ENCODE results near the gene CAB39.
"Not testable (repeated sequence)": the region's sequence is repeated elsewhere in the genome, so short reads cannot be mapped to it uniquely, and the experiment has no call there.

CAB39 gene

GRCh38 chr2:230717600-230717999 is 5.0 kb downstream of the CAB39 start:
- Mint-ChIP-seq H3K4me3 (peak overlapping the region; percentile 57 to 66), H3K4me1 (peaks cover 75% of the 10 kb centered on the region), H3K27ac (peak overlapping the region in 1 of 2 donors; percentile 27), H3K9me3 (no peaks in the 10 kb centered on the region), H3K27me3 (no peaks in the 10 kb centered on the region)
- DNase-seq (no peak), ATAC-seq (no peak)

DNA sequence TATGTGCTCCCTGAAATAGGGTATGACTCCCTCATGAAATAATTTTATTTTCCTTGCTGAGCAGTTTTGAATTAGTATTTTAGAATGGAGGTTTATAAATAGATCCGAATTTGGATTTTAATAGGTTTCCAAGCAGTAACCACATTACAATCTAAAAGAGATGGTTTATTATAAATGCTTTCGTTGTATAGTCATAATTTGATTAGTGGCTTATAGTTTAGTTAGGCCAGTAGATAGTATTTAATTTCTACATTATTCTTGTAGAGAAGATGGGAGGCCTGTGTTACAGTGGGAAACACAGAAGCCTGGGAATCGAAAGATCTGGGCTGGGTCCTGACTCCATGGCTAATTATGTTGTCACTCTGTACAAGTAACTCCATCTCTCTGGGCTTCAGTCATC is 6.7 kb downstream of the CAB39 start:
- no peak overlapping the region for H3K27ac Mint-ChIP-seq
- no peak for DNase-seq
- no peaks in the 10 kb centered on the region for H3K9me3 Mint-ChIP-seq
- peaks cover 88% of the 10 kb centered on the region for H3K4me1 Mint-ChIP-seq
- H3K27me3 Mint-ChIP-seq, result no peaks in the 10 kb centered on the region
- ATAC-seq, result no peak
- no peak overlapping the region for H3K4me3 Mint-ChIP-seq

DNA sequence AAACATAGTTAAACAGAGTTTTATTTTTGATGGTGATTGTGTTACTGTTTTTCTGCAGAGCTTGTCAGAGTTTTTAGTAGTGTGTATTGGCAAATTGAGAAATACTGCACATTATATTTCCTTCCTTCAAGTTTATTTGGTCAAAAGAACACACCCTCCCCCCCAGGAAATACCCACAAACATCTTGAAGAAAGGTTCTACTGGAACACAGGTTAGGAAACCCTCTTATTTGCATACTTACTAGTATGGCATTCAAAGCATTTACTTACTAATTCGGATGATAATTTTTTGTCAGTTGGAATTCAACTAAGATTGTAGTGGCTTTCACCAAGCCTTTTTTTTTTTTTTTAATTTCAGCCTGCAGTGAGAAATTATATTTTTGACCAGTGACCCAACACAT is 9.1 kb downstream of the CAB39 start:
- Mint-ChIP-seq H3K9me3 (no peaks in the 10 kb centered on the region), H3K4me3 (peak overlapping the region; percentile 21 to 69), H3K4me1 (peaks cover 85% of the 10 kb centered on the region), H3K27ac (peak overlapping the region in 1 of 2 donors; percentile 59), H3K27me3 (no peaks in the 10 kb centered on the region)
- ATAC-seq, result no peak
- DNase-seq, result no peak

DNA sequence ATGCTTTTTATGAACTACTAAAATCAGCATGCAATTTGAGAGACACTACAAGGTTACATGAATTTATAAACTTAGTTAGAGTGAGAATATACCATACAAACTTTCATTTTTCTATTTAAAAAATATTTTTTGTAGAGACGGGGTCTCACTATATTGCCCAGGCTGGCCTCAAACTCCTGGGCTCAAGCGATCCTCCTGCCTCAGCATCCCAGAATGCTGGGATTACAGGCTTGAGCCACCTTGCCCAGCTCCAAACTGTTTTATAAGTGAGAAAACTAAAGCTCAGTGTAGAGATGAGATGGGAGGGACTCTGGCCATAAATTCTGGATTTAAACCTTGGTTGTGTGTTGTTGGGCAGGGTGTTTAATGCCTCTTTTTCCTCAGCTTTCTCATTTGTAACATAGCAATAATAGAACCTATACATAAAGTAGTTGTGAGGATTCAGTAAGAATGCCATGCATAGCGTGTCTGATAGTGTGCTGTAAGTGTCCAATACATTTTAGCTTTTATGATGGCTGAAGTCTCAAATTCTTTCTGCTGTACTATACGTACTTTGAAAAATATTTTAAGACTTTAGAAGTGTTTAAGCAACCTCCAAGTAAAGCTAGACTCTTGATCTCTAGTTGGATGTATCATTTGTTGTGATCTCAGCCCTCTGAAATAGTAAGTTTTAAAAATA is 9.7 kb downstream of the CAB39 start:
- peaks cover 83% of the 10 kb centered on the region for H3K4me1 Mint-ChIP-seq

GRCh38 chr2:230723363-230723762 is 10.7 kb downstream of the CAB39 start:
- no peaks in the 10 kb centered on the region for H3K27me3 Mint-ChIP-seq
- peak overlapping the region in 1 of 2 donors; percentile 88 for H3K27ac Mint-ChIP-seq
- peak overlapping the region; percentile 69 to 80 for H3K4me3 Mint-ChIP-seq
- ATAC-seq (peak; percentile 93), DNase-seq (peak; percentile 35 to 44)
- peaks cover 74% of the 10 kb centered on the region for H3K4me1 Mint-ChIP-seq
- no peaks in the 10 kb centered on the region for H3K9me3 Mint-ChIP-seq

More for the DNA sequence above, 9.7 kb downstream of the CAB39 start:
- ATAC-seq, result no peak
- Mint-ChIP-seq H3K27me3 (no peaks in the 10 kb centered on the region), H3K9me3 (no peaks in the 10 kb centered on the region), H3K27ac (no peak overlapping the region), H3K4me3 (peak overlapping the region; percentile 53 to 69)
- no peak for DNase-seq

DNA sequence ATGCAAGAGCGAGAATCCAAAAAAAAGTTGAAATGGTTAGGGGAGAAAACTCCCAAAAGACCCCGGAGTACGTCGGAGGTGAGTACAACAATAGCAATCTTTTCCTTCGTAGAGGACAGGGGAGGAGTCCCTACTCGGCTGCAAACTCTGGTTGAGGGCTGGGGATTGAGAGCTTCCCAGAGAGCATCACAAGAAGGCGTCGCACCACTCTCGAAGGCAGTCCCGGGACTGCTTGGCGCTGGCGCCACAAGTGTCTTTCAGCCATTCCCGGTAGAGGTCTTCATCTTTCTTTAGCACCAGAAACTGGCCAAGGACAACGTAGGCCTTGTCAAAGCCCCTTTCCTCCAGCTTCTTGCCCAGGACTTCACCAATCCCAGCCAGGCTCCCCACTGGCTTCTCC is 12.3 kb downstream of the CAB39 start:
- peaks cover 71% of the 10 kb centered on the region for H3K4me1 Mint-ChIP-seq
- DNase-seq, H3K9me3 Mint-ChIP-seq, ATAC-seq, H3K27me3 Mint-ChIP-seq, H3K27ac Mint-ChIP-seq, H3K4me3 Mint-ChIP-seq: not testable (repeated sequence)

DNA sequence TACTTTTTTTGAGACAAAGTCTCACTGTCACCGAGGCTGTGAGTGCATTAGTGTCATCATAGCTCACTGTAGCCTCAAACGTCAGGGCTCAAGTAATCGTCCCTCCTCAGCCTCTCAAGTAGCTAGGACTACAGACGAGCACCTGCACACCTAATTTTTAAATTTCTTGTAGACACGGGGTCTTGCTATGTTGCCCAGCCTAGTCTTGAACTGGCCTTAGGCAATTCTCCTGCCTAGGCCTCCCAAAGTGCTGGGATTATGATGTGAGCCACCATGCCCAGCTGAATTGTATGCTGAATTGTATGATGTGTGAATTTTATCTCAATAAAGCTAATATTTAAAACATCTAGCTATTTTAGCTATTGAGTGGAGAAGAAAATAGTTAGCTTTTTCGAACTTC is 18.9 kb downstream of the CAB39 start:
- no peaks in the 10 kb centered on the region for H3K9me3 Mint-ChIP-seq
- H3K4me1 Mint-ChIP-seq, result peaks cover 79% of the 10 kb centered on the region
- no peak overlapping the region for H3K4me3 Mint-ChIP-seq
- DNase-seq (no peak), ATAC-seq (no peak)
- H3K27ac Mint-ChIP-seq, result no peak overlapping the region
- no peaks in the 10 kb centered on the region for H3K27me3 Mint-ChIP-seq

DNA sequence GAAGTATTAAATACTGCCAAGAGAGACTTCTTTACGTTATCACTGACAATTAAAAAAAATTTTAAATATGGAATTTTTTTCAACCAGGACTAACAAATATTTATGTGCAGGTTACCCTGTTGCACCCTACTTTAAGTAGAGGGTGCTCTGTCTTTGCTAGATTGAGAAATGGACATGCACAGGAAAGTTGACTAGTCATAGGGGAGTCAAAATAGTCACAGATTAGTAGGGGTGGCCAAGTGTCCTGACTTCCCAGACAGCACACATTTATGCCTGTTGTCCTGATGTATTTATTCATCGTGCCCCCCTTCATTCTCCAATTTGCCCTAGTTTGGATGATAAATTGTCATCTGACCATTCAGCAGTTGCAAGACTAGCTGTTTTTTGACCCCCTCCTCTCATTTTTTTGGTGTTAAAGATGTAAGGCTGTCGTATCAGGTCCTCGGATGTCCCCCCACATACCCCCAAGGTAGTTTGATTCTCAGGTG is 20.3 kb downstream of the CAB39 start:
- H3K27me3 Mint-ChIP-seq, result no peaks in the 10 kb centered on the region
- no peak for DNase-seq
- no peak overlapping the region for H3K4me3 Mint-ChIP-seq
- ATAC-seq, result no peak
- peaks cover 88% of the 10 kb centered on the region for H3K4me1 Mint-ChIP-seq
- H3K27ac Mint-ChIP-seq, result no peak overlapping the region
- H3K9me3 Mint-ChIP-seq, result no peaks in the 10 kb centered on the region

- H3K4me3 Mint-ChIP-seq, result peak overlapping the region in 1 of 2 donors; percentile 8
- peak overlapping the region in 1 of 2 donors; percentile 66 for H3K27ac Mint-ChIP-seq
- no peaks in the 10 kb centered on the region for H3K9me3 Mint-ChIP-seq
- peaks cover 87% of the 10 kb centered on the region for H3K4me1 Mint-ChIP-seq
- DNase-seq, result no peak
- ATAC-seq, result no peak
- no peaks in the 10 kb centered on the region for H3K27me3 Mint-ChIP-seq
Measured at GRCh38 chr2:230734247-230735175, 21.9 kb downstream of the CAB39 start.

- H3K27ac Mint-ChIP-seq, result no peak overlapping the region
- no peaks in the 10 kb centered on the region for H3K27me3 Mint-ChIP-seq
Measured at GRCh38 chr2:230735884-230736283, 23.2 kb downstream of the CAB39 start.

DNA sequence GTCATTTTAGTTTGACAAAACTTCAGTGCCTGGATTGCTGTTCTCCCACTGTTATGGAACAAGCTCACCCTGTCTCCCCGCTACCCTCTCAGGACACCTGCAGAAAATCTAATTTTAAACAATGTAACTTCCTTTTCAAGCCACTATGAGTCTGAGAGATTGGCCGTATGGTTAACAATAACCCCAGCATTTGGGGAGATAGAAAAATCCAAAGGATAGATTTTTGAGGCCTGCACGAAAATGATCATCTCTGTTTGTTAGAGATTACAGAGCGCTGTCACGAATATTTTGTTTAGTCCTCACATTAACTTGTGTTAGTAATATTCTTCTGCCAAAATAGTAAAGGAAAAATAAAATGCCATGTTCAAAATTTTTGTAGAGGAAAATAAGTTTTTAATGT is 24.7 kb downstream of the CAB39 start:
- DNase-seq, result no peak
- H3K4me1 Mint-ChIP-seq, result peaks cover 76% of the 10 kb centered on the region
- no peak for ATAC-seq
- H3K9me3 Mint-ChIP-seq, result no peaks in the 10 kb centered on the region
- peak overlapping the region in 1 of 2 donors; percentile 34 for H3K4me3 Mint-ChIP-seq
- no peak overlapping the region for H3K27ac Mint-ChIP-seq
- H3K27me3 Mint-ChIP-seq, result no peaks in the 10 kb centered on the region

More at GRCh38 chr2:230735884-230736283, 23.2 kb downstream of the CAB39 start:
- ATAC-seq (peak; percentile 88), DNase-seq (no peak)
- Mint-ChIP-seq H3K4me3 (peak overlapping the region in 1 of 2 donors; percentile 40), H3K9me3 (no peaks in the 10 kb centered on the region), H3K4me1 (peaks cover 90% of the 10 kb centered on the region)

DNA sequence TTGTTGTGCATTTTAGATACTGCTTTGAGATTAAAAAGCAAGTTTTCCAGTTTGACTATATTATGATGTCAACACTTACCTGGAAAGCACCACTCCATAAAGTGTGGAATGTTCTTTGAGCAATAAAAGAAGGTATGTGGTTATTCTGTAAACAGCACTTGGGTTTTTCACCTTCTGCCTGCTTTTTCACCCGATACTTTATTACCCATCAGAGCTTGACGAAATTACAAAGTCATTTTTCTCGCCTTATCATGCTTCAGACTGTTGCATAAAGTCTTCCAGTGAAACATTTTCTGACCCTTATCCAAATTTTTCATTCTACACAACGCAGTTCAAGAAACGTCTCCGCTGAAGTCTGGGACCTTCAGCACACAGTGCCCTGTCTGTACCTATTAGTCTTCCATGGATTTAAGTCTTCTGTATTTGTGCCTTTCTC is 25.2 kb downstream of the CAB39 start:
- H3K27me3 Mint-ChIP-seq, result no peaks in the 10 kb centered on the region
- H3K9me3 Mint-ChIP-seq, result no peaks in the 10 kb centered on the region
- H3K27ac Mint-ChIP-seq, result no peak overlapping the region
- H3K4me3 Mint-ChIP-seq, result peak overlapping the region in 1 of 2 donors; percentile 34
- DNase-seq, result no peak
- no peak for ATAC-seq
- H3K4me1 Mint-ChIP-seq, result peaks cover 76% of the 10 kb centered on the region

GRCh38 chr2:230738391-230738811 is 25.8 kb downstream of the CAB39 start:
- Mint-ChIP-seq H3K4me3 (peak overlapping the region in 1 of 2 donors; percentile 34), H3K4me1 (peaks cover 73% of the 10 kb centered on the region), H3K27ac (no peak overlapping the region), H3K27me3 (no peaks in the 10 kb centered on the region), H3K9me3 (no peaks in the 10 kb centered on the region)
- ATAC-seq, result no peak
- DNase-seq, result no peak

GRCh38 chr2:230738924-230739323 is 26.3 kb downstream of the CAB39 start:
- Mint-ChIP-seq H3K4me1 (peaks cover 70% of the 10 kb centered on the region), H3K9me3 (no peaks in the 10 kb centered on the region), H3K27me3 (no peaks in the 10 kb centered on the region), H3K27ac (no peak overlapping the region), H3K4me3 (no peak overlapping the region)
- no peak for DNase-seq
- ATAC-seq, result no peak

- ATAC-seq (no peak), DNase-seq (no peak)
- Mint-ChIP-seq H3K27ac (no peak overlapping the region), H3K9me3 (no peaks in the 10 kb centered on the region), H3K4me1 (peaks cover 61% of the 10 kb centered on the region), H3K27me3 (no peaks in the 10 kb centered on the region), H3K4me3 (no peak overlapping the region)
Measured at GRCh38 chr2:230739961-230740360, 27.3 kb downstream of the CAB39 start.

DNA sequence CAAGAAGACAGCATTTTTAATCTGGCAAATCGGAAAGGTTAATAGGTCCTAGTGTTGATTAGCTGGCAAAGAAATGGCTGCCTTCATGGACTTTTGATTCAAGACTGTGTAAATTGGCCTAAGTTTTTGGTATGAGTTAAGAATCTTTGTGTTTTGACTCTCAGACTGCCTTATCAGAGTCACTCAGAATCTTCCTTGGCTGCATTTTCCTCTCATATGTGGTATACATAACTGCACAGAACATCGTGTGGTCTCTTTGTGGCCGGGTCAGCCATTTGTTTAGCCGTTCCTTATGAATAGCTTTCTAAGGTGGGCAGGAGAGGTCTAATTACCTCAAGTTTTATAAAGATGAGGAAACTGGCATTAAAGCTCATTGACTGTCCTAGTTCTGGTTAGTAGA is 30.1 kb downstream of the CAB39 start:
- no peak overlapping the region for H3K4me3 Mint-ChIP-seq
- peaks cover 56% of the 10 kb centered on the region for H3K4me1 Mint-ChIP-seq
- ATAC-seq (no peak), DNase-seq (no peak)
- no peaks in the 10 kb centered on the region for H3K27me3 Mint-ChIP-seq
- H3K27ac Mint-ChIP-seq, result no peak overlapping the region
- H3K9me3 Mint-ChIP-seq, result no peaks in the 10 kb centered on the region
